Tibial artery (tissue), 4 donors: Measurements from ENCODE around the gene PRKAG1.

Source experiments
- DNase-seq, 2 donors: peaks; one replicate each; pipeline ENCODE4 v3.0.0-alpha.2; 2019
- H3K27ac ChIP-seq, 2 donors: fragments of 200-600 bp; sonication (generic) in 1 of 2; 1 replicate in 1 of 2; 2 replicates in 1 of 2; pipeline ENCODE4 v1.5.1; 2018 to 2019; ENCODE audit warnings: mild to moderate bottlenecking in 1 of 2
- H3K27me3 ChIP-seq, 2 donors: fragments of 200-600 bp; sonication (generic) in 1 of 2; one replicate each; pipeline versions ENCODE4 v1.5.1 to v1.6.0; 2016 to 2019
- H3K36me3 ChIP-seq, 3 donors: fragments of 200-600 bp; sonication (generic) in 2 of 3; one replicate each; pipeline ENCODE4 v1.5.1; 2016 to 2019; ENCODE audit warnings: mild to moderate bottlenecking in 2 of 3
- H3K4me1 ChIP-seq, 4 donors: fragments of 200-600 bp; sonication (generic) in 2 of 4; 1 replicate in 3 of 4; 2 replicates in 1 of 4; pipeline ENCODE4 v1.5.1; 2016 to 2019
- H3K4me3 ChIP-seq, 2 donors: fragments of 200-600 bp; sonication (generic) in 1 of 2; 1 replicate in 1 of 2; 2 replicates in 1 of 2; pipeline ENCODE4 v1.5.1; 2018 to 2019; ENCODE audit warnings: mild to moderate bottlenecking in 2 of 2
- H3K9me3 ChIP-seq, 3 donors: fragments of 200-600 bp; sonication (generic) in 1 of 3; one replicate each; pipeline ENCODE4 v1.5.1; 2016 to 2019
- intact Hi-C: fragments of 100-400 bp; cut with DNase I; formaldehyde crosslinking; loops from one replicate; pipeline ENCODE4 v1.15.0; 2023; ENCODE audit warnings: low total_unique reads
- TF ChIP-seq, protein P1 (sequence below), 2 experiments: fragments of 200-600 bp in 1 of 2; fragments of 450-650 bp in 1 of 2; IDR thresholded peaks; one replicate each; pipeline ENCODE4 v1.5.1; 2017 to 2019; ENCODE audit warnings: antibody characterized with exemption in 2 of 2, mild to moderate bottlenecking in 1 of 2, moderate library complexity in 1 of 2

The PRKAG1 gene

GRCh38 chr12:49010092-49010668 is 8.4 kb downstream of the PRKAG1 start:
- Histone ChIP-seq H3K4me1 (no peaks in the 10 kb centered on the region), H3K27me3 (peaks cover 0 to 4% of the 10 kb centered on the region in 2 donors), H3K9me3 (no peaks in the 10 kb centered on the region), H3K4me3 (no peak overlapping the region), H3K27ac (no peak overlapping the region), H3K36me3 (peaks cover 39 to 76% (median 47%) of the 10 kb centered on the region in 3 donors)
- TF ChIP-seq, protein P1, sequence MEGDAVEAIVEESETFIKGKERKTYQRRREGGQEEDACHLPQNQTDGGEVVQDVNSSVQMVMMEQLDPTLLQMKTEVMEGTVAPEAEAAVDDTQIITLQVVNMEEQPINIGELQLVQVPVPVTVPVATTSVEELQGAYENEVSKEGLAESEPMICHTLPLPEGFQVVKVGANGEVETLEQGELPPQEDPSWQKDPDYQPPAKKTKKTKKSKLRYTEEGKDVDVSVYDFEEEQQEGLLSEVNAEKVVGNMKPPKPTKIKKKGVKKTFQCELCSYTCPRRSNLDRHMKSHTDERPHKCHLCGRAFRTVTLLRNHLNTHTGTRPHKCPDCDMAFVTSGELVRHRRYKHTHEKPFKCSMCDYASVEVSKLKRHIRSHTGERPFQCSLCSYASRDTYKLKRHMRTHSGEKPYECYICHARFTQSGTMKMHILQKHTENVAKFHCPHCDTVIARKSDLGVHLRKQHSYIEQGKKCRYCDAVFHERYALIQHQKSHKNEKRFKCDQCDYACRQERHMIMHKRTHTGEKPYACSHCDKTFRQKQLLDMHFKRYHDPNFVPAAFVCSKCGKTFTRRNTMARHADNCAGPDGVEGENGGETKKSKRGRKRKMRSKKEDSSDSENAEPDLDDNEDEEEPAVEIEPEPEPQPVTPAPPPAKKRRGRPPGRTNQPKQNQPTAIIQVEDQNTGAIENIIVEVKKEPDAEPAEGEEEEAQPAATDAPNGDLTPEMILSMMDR (IDR thresholded peaks at IDR 0.05), result no peak
- no peak for DNase-seq
- intact Hi-C loops, result no loop called here

DNA sequence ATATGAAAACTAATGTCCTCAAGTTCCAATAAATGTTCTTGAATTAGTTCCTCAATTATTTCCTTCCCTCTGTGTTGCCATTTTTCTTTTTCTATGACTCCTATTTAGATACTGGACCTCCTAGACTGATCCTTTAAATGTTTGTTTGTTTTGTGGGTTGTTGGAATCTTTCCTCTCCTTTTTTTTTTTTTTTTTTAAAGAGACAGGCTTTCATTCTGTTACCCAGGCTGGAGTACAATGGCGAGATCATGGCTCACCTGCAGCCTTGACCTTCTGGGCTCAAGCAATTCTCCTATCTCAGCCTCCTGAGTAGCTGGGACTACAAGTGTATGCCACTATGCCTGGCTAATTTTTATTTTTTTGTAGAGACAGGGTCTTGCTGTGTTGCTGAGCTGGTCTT is 9.6 kb downstream of the PRKAG1 start:
- no peak overlapping the region for H3K4me3 ChIP-seq

DNA sequence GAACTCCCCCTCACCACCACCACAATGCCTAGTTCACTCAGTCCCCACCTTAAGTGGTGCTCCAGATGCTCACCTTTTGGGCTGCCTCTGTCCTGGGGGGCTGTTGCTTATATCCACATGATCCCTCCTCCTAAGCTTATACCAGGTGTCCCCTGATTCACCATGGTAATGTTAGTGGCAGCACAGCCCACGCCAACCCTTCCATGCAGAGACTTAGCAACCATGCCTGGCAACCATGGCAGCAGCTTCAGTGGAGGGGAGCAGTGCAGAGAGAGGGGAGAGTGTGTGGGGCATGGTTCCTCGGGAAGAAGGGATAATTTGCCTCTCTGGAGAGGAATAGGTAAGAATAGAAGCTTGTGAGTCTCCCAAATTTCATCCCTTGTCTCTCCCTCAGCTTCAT is 18.2 kb downstream of the PRKAG1 start:
- peaks cover 0 to 70% of the 10 kb centered on the region in 2 donors for H3K27me3 ChIP-seq
- intact Hi-C loops, result no loop called here
- no peak overlapping the region for H3K4me3 ChIP-seq
- TF ChIP-seq, protein P1 (IDR thresholded peaks at IDR 0.05), result no peak
- no peak for DNase-seq
- no peak overlapping the region for H3K27ac ChIP-seq
- H3K36me3 ChIP-seq, result peaks cover 42 to 53% (median 46%) of the 10 kb centered on the region in 3 donors
- no peaks in the 10 kb centered on the region for H3K9me3 ChIP-seq
- H3K4me1 ChIP-seq, result peaks cover 8 to 48% (median 33%) of the 10 kb centered on the region in 4 donors

More for the DNA sequence above, 9.6 kb downstream of the PRKAG1 start:
- no peaks in the 10 kb centered on the region for H3K4me1 ChIP-seq
- H3K27ac ChIP-seq, result no peak overlapping the region
- peaks cover 51 to 88% (median 59%) of the 10 kb centered on the region in 3 donors for H3K36me3 ChIP-seq
- DNase-seq, result no peak
- no peaks in the 10 kb centered on the region for H3K9me3 ChIP-seq
- TF ChIP-seq, protein P1 (IDR thresholded peaks at IDR 0.05), result no peak
- intact Hi-C loops, result no loop called here
- H3K27me3 ChIP-seq, result peaks cover 0 to 14% of the 10 kb centered on the region in 2 donors

DNA sequence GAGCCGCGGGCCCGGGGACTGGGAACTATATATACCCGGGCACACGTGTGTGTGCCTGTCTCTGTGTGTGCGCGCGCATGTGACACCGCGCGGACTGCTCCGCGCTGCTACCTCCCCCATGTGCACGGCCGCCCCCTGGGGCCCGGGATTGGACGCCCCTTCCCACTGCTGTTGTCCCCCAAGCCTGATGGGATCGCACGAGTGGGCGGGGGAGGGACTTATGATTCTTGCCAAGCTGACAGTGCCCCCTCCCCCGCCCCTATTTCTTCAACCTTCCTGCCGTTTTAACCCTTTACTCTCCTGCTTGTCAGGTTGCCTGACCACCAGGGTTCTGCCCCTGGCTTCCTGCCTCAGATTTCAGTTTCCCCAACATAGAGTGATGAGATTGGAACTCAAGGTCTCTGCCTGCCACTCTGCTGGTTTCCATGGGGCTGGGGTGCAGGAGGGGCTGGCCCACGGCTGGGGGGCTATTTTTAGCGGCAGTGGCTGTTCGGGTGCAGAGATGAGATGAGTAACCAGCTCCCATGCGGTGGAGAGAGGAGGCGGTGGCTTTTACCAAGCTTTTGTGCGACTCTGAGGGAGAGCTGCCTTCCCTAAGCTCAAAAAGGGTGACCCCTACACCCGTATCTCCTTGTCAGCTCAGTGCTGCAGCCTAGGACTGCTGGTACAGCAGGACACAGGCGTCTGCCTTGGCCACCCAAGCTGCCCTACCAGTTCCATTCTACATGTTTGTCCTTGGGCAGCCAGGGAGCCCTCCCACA is 19.0 kb downstream of the PRKAG1 start, which contains the start of gene DDN:
TSS of gene DDN (minus strand) at position 5 of the 761 bp plus-strand sequence. CDS start 88 bp downstream, outside the sequence.
- Histone ChIP-seq H3K9me3 (no peaks in the 10 kb centered on the region), H3K27ac (no peak within 1 kb of the TSS), H3K27me3 (peaks cover 0 to 73% of the 10 kb centered on the region in 2 donors), H3K36me3 (peaks cover 34 to 45% (median 38%) of the 10 kb centered on the region in 3 donors), H3K4me3 (peak within 1 kb of the TSS; percentile 37 to 52), H3K4me1 (peaks cover 8 to 55% (median 41%) of the 10 kb centered on the region in 4 donors)
- TF ChIP-seq, protein P1 (IDR thresholded peaks at IDR 0.05), result no peak
- intact Hi-C loops, result no loop called here
- no peak for DNase-seq

- no peaks in the 10 kb centered on the region for H3K9me3 ChIP-seq
- peak overlapping the region; percentile 37 to 52 for H3K4me3 ChIP-seq
- no peak for DNase-seq
- intact Hi-C loops, result no loop called here
- no peak overlapping the region for H3K27ac ChIP-seq
- H3K27me3 ChIP-seq, result peaks cover 0 to 73% of the 10 kb centered on the region in 2 donors
- peaks cover 8 to 57% (median 41%) of the 10 kb centered on the region in 4 donors for H3K4me1 ChIP-seq
- H3K36me3 ChIP-seq, result peaks cover 26 to 37% (median 30%) of the 10 kb centered on the region in 3 donors
- TF ChIP-seq, protein P1 (IDR thresholded peaks at IDR 0.05), result no peak
Observed at GRCh38 chr12:48998497-48999353, 19.9 kb downstream of the PRKAG1 start.
